GM18526 (cell line): ENCODE results near the gene ZDHHC1.

Source experiments
- POLR2A ChIP-seq: IDR thresholded peaks from 3 replicates; pipeline ENCODE4 v1.6.1; 2011; ENCODE audit not compliant: insufficient read length; ENCODE audit errors: extremely low read depth

ZDHHC1 gene

DNA sequence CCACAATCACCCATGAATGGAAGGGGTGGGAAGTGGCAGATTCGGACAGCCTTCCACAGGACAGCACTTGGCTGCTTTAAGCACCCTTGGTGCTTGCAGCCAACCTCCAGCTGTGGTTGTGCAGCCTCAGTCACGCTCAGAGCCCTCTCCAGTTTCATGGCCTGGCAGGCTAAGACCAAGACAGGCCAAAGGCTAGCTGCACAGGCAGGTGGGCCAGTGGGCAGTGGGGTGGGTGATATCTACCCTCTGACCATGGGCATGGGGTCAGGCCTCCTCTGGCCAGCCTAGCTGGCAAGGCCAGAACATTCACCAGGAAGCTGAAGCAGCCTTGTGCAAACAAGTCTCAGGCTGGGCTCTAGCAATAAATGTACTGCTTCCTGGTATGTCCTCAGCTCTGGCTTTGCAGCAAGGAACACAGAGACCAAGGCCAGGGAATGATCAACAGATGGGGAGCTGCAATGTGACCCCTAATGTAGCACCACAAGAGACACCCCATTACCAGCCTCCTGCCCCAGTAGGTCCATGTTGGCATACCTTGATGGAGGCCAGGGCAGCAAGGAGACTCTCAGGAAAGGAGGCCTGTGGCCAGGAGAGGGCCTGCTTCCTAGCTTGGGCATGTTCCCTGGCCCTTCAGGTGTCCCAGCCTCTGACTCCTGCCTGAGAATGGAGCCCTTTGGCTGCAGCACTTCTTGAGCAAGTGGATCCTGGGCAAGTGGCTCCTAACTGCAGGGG is 35.6 kb upstream of the ZDHHC1 start:
- no peak for TF ChIP-seq POLR2A

GRCh38 chr16:67451061-67451703 is 34.9 kb upstream of the ZDHHC1 start:
- no peak for TF ChIP-seq POLR2A

DNA sequence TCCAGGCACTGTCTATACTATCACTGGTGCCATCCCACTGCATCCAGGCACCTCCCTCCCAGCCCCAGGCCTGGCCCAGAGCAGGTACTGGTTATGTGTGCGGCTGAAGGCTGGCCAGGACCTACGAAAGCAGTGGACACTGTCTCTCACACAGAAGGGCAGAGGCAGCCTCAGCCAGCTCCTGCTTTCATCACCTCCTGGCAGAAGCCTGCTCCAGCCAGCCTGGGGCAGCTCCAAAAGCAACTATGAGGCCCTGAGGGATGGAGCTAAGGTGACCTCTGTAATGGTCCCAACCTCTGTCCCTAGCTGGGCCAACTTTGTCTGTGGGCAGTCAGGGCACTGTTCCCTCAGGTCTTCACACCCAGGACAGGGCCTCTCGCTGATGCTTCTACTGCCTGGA is 33.5 kb upstream of the ZDHHC1 start:
- TF ChIP-seq POLR2A: no peak

GRCh38 chr16:67449336-67449735 is 33.1 kb upstream of the ZDHHC1 start:
- no peak for TF ChIP-seq POLR2A

DNA sequence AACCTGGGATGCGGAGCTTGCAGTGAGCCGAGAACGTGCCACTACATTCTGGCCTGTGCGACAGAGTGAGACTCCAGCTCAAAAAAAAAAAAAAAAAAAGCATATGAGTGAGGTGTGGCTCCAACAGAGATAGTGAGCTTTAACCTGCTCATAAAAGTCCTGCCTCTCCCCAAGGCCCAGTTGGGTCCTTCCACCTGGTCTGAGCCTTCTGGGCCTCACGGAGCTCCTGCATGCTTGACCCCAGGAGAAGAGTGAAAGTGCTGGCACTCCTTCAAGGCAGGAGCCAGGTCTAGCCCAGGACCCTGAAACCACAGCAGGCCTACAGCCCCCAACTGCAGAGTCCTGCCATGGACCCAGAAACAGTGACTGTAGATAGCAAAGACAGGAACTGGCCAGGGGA is 32.3 kb upstream of the ZDHHC1 start:
- no peak for TF ChIP-seq POLR2A

- TF ChIP-seq POLR2A: no peak
Measured at GRCh38 chr16:67447508-67448076, 31.3 kb upstream of the ZDHHC1 start.

GRCh38 chr16:67446968-67447507 is 30.8 kb upstream of the ZDHHC1 start:
- no peak for TF ChIP-seq POLR2A

- no peak for TF ChIP-seq POLR2A
Measured at GRCh38 chr16:67445913-67446907, 29.9 kb upstream of the ZDHHC1 start.

GRCh38 chr16:67445441-67445912 is 29.2 kb upstream of the ZDHHC1 start:
- TF ChIP-seq POLR2A: no peak

- no peak for TF ChIP-seq POLR2A
Measured at GRCh38 chr16:67445126-67445426, 28.8 kb upstream of the ZDHHC1 start.

DNA sequence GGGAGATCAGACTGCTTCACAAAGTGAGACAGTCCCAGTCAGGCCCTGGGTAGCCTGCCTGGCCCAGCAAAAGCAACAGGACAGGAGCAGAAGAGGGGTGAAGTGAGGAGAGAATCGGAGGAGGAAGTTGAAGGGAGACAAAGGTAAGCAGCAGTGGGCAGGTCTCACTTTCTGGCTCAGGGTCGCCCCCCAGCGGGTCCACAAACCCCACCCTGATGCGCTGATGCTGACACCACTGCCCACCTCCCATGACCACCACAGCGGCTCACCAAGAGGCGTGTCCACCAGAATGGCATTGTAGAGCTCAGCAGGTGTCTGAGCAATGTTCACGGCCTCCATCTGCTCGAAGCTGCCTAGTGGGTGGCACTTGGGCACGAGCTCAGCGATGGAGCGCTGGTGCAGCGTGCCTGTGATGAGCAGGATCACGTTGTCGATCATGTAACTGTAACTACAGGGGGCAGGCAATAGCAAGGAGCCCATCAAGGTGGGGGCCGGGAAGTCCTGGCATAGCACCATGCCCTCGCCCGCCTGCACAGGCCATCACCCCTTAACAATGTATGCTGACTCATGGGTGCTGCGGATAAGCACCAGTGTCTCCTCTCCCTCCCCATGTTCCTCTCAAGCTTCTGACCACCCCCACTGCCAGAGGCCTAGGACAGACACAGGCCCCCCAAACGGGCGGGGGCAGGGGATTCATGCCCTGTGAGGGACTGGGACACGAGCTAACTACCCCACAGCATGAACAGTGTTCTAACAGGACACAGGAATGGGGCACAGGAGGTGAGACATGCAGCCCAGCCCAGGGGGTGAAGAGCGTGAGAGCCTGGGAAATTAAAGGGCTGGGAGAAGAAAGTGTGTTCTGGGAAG is 28.2 kb upstream of the ZDHHC1 start:
- TF ChIP-seq POLR2A: no peak

- no peak for TF ChIP-seq POLR2A
Measured at GRCh38 chr16:67443265-67443664, 27.0 kb upstream of the ZDHHC1 start.

DNA sequence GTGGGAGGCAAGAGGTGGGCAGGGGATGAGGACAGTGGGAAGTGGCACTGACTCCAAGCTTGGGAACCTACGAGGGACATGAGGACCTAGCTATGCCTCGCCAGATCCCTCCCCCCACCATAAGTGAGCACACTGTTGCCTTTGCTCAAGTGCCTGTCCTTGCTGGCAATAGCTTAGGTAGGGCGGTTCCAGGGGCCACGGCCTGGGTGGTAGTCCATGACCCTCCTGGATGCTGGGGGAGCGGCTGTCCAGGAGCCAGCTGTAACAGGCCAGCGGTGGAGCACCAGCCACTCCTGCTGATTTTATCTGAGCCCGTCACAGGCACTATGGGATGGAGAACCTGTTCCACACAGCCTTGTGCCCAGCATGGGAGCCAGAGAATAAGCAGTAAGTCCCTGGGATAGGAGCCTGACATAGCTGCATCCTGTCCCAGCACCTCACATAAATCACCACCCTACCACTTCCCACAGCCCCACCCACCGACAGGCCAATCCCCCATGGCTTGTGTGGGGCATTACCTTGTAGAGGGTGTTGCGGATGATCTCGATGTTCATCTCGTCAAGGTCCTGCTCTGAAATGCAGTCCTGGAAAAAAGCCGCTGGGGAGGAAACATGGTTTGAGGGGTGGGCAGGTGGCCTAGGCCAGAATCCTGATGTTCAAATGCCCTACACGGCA is 26.4 kb upstream of the ZDHHC1 start:
- no peak for TF ChIP-seq POLR2A

GRCh38 chr16:67441907-67442306 is 25.6 kb upstream of the ZDHHC1 start:
- no peak for TF ChIP-seq POLR2A
